Measurements from ENCODE around the gene KLRC4.
"Not testable (repeated sequence)": the region's sequence is repeated elsewhere in the genome, so short reads cannot be mapped to it uniquely, and the experiment has no call there.

- TF ChIP-seq EZH2 (IDR thresholded peaks at IDR 0.05); POLR2AphosphoS5 (IDR thresholded peaks at IDR 0.05; ENCODE audit: borderline replicate concordance, low read depth, low read length); FOXP2 (optimal IDR thresholded peaks at IDR 0.05; ENCODE audit: control extremely low read depth, extremely low read length, insufficient read depth): not testable (repeated sequence)
Measured at GRCh38 chr12:10441144-10441543, 31.6 kb upstream of the KLRC4 start.

All from SK-N-MC (cell line).